Lower lobe of right lung (tissue), 2 donors: ENCODE data around the gene SLC25A33. TPM values are rescaled to one million over a fixed set of nuclear protein-coding genes. Genes with fewer than 3 reads are reported as not detected.

ENCODE experiments used
- ATAC-seq, 2 donors: fragments of 200-7000 bp; cut with Tn5 transposase; one replicate each; pipeline ENCODE4 v1.9.1; 2020 to 2022; ENCODE audit warnings: mild to moderate bottlenecking in 2 of 2, moderate library complexity in 2 of 2
- DNase-seq: peaks from one replicate; pipeline ENCODE4 v3.0.0-alpha.2; 2020
- H3K27ac ChIP-seq: fragments of 200-600 bp; one replicate; pipeline ENCODE4 v1.8.0; 2022
- H3K27me3 ChIP-seq: fragments of 200-600 bp; one replicate; pipeline ENCODE4 v1.8.0; 2022; ENCODE audit warnings: low read depth
- H3K36me3 ChIP-seq: fragments of 200-600 bp; one replicate; pipeline ENCODE4 v1.8.0; 2022; ENCODE audit warnings: mild to moderate bottlenecking
- H3K4me1 ChIP-seq: fragments of 200-600 bp; one replicate; pipeline ENCODE4 v1.8.0; 2022
- H3K4me3 ChIP-seq: fragments of 200-600 bp; one replicate; pipeline ENCODE4 v1.8.0; 2022; ENCODE audit warnings: mild to moderate bottlenecking
- H3K9me3 ChIP-seq: fragments of 200-600 bp; one replicate; pipeline ENCODE4 v1.8.0; 2022
- CTCF ChIP-seq: fragments of 200-600 bp; IDR thresholded peaks from one replicate; pipeline ENCODE4 v1.8.0; 2022; ENCODE audit warnings: antibody characterized with exemption, mild to moderate bottlenecking
- intact Hi-C: fragments of 100-400 bp; cut with DNase I; formaldehyde crosslinking; loops from one replicate; pipeline ENCODE4 v1.11.0; 2022
- total RNA-seq: library from RNA; stranded (reverse); fragmentation: NEBNext Ultra II Directional; extraction: Animal tissue kit (Norgen Biotek cat#: 25700); gene quantifications from one replicate; pipeline ENCODE4 v1.2.1, GENCODE V29; 2021
- donor health status: DM: no; HTN: yes; CAD: no; lungs with severe emphysema.

The SLC25A33 gene
- total RNA-seq, 1 donor from 2014 or later, result 3.9 TPM

- H3K36me3 ChIP-seq, result peaks cover 54% of the 10 kb centered on the region
- no peak for ATAC-seq
Measured at GRCh38 chr1:9606458-9606857, 67.2 kb downstream of the SLC25A33 start.

GRCh38 chr1:9606948-9607347 is 67.7 kb downstream of the SLC25A33 start:
- no peak for DNase-seq
- intact Hi-C loops, result no loop called here
- Histone ChIP-seq H3K27ac (no peak overlapping the region), H3K27me3 (no peaks in the 10 kb centered on the region), H3K36me3 (peaks cover 52% of the 10 kb centered on the region), H3K9me3 (no peaks in the 10 kb centered on the region), H3K4me1 (no peaks in the 10 kb centered on the region), H3K4me3 (no peak overlapping the region)
- no peak for TF ChIP-seq CTCF
- ATAC-seq, result no peak

More at GRCh38 chr1:9606458-9606857, 67.2 kb downstream of the SLC25A33 start:
- intact Hi-C loops, result no loop called here
- TF ChIP-seq CTCF, result no peak
- DNase-seq, result no peak
- no peak overlapping the region for H3K4me3 ChIP-seq
- H3K4me1 ChIP-seq, result no peaks in the 10 kb centered on the region
- H3K9me3 ChIP-seq, result no peaks in the 10 kb centered on the region
- no peak overlapping the region for H3K27ac ChIP-seq
- no peaks in the 10 kb centered on the region for H3K27me3 ChIP-seq

GRCh38 chr1:9607352-9607751 is 68.1 kb downstream of the SLC25A33 start:
- intact Hi-C loops, result no loop called here
- ATAC-seq, result no peak
- H3K9me3 ChIP-seq, result no peaks in the 10 kb centered on the region
- no peak overlapping the region for H3K4me3 ChIP-seq
- no peak overlapping the region for H3K27ac ChIP-seq
- TF ChIP-seq CTCF, result no peak
- H3K4me1 ChIP-seq, result no peaks in the 10 kb centered on the region
- H3K36me3 ChIP-seq, result peaks cover 52% of the 10 kb centered on the region
- H3K27me3 ChIP-seq, result no peaks in the 10 kb centered on the region
- no peak for DNase-seq

GRCh38 chr1:9609998-9610397 is 70.7 kb downstream of the SLC25A33 start:
- no peak for TF ChIP-seq CTCF
- Histone ChIP-seq H3K4me1 (no peaks in the 10 kb centered on the region), H3K4me3 (no peak overlapping the region), H3K27ac (no peak overlapping the region), H3K9me3 (no peaks in the 10 kb centered on the region), H3K36me3 (peaks cover 51% of the 10 kb centered on the region), H3K27me3 (no peaks in the 10 kb centered on the region)
- DNase-seq, result no peak
- intact Hi-C loops, result no loop called here
- no peak for ATAC-seq

GRCh38 chr1:9610548-9610947 is 71.3 kb downstream of the SLC25A33 start:
- DNase-seq (no peak), ATAC-seq (no peak)
- Histone ChIP-seq H3K36me3 (peaks cover 51% of the 10 kb centered on the region), H3K9me3 (no peaks in the 10 kb centered on the region), H3K27ac (no peak overlapping the region), H3K4me3 (no peak overlapping the region), H3K27me3 (no peaks in the 10 kb centered on the region), H3K4me1 (no peaks in the 10 kb centered on the region)
- intact Hi-C loops, result no loop called here
- TF ChIP-seq CTCF, result no peak

- intact Hi-C loops, result no loop called here
- H3K4me1 ChIP-seq, result no peaks in the 10 kb centered on the region
- H3K27me3 ChIP-seq, result no peaks in the 10 kb centered on the region
- no peak overlapping the region for H3K4me3 ChIP-seq
- DNase-seq, result no peak
- no peak for TF ChIP-seq CTCF
- H3K36me3 ChIP-seq, result peaks cover 51% of the 10 kb centered on the region
- H3K9me3 ChIP-seq, result no peaks in the 10 kb centered on the region
- ATAC-seq, result no peak
- no peak overlapping the region for H3K27ac ChIP-seq
Measured at GRCh38 chr1:9611716-9612115, 72.5 kb downstream of the SLC25A33 start.
